ENCODE measurements around the gene SAMD1.

SAMD1 gene

GRCh38 chr19:14088634-14089411, 1.7 kb downstream of the SAMD1 start:
- DNase-seq: no peak

GRCh38 chr19:14086098-14086497, 4.5 kb downstream of the SAMD1 start:
- DNase-seq: no peak

GRCh38 chr19:14085309-14085995, 5.1 kb downstream of the SAMD1 start, which contains the start of gene C19orf67:
C19orf67 (minus strand) TSS chr19:14085783; CDS start chr19:14085627, 156 bp downstream.
- DNase-seq: no peak

- no peak for DNase-seq
Measured at GRCh38 chr19:14082675-14082960, 7.9 kb downstream of the SAMD1 start.

- DNase-seq: peak; percentile 16
Measured at GRCh38 chr19:14081797-14082674, 8.5 kb downstream of the SAMD1 start.

GRCh38 chr19:14080887-14081796, 9.4 kb downstream of the SAMD1 start:
- peak; percentile 100 for DNase-seq

- no peak for DNase-seq
Measured at GRCh38 chr19:14078411-14078810, 12.1 kb downstream of the SAMD1 start.

- no peak for DNase-seq
Measured at GRCh38 chr19:14073925-14074838, 16.4 kb downstream of the SAMD1 start.

GRCh38 chr19:14073261-14073924, 17.2 kb downstream of the SAMD1 start:
- DNase-seq: peak; percentile 83

- DNase-seq: peak; percentile 42
Measured at GRCh38 chr19:14072535-14073260, 17.9 kb downstream of the SAMD1 start, which contains the start of gene MISP3. MISP3 (plus strand) TSS chr19:14072786; CDS start chr19:14073310, 524 bp downstream.

- no peak for DNase-seq
Measured at GRCh38 chr19:14070268-14071050, 20.1 kb downstream of the SAMD1 start.

GRCh38 chr19:14066134-14066533, 24.4 kb downstream of the SAMD1 start:
- DNase-seq: no peak

- DNase-seq: no peak
Measured at GRCh38 chr19:14063105-14063504, 27.4 kb downstream of the SAMD1 start.

GRCh38 chr19:14062558-14062855, 28.0 kb downstream of the SAMD1 start:
- DNase-seq: no peak

GRCh38 chr19:14061751-14062557, 28.6 kb downstream of the SAMD1 start, which contains the start of gene PALM3:
PALM3 (minus strand) TSS chr19:14062076; CDS start chr19:14061980, 96 bp downstream.
- no peak for DNase-seq

GRCh38 chr19:14061081-14061749, 29.3 kb downstream of the SAMD1 start:
- no peak for DNase-seq

GRCh38 chr19:14059652-14060155, 30.8 kb downstream of the SAMD1 start:
- DNase-seq: no peak
